GM12878 (cell line): ENCODE measurements around the gene HERC6. TPM values are rescaled to one million over a fixed set of nuclear protein-coding genes. Genes with fewer than 3 reads are reported as not detected.

Source experiments
- ATAC-seq: fragments of 200-7000 bp; cut with Tn5 transposase; 3 replicates; pipeline ENCODE4 v1.9.1; 2020; ENCODE audit warnings: mild to moderate bottlenecking, moderate library complexity
- BruUV-seq: library from RNA; stranded (reverse); fragments of 400-500 nt; replicated peaks from 2 replicates; lab custom pipeline; 2021; lab: Mats Ljungman, UMichigan
- CTCF ChIA-PET: fragments of 300-600 bp; sonication (Branson Sonifier 250); formaldehyde crosslinking; extraction: SDS; loops from one replicate; lab custom pipeline; 2021; ENCODE audit warnings: inconsistent platforms; lab: Yijun Ruan, JAX
- POLR2A ChIA-PET: fragments of 350-600 bp; formaldehyde crosslinking; extraction: SDS; loops from one replicate; lab custom pipeline; 2021; ENCODE audit warnings: inconsistent platforms; lab: Charles Lee
- RAD21 ChIA-PET: fragments of 300-600 bp; sonication (Branson Sonifier 250); formaldehyde crosslinking; loops from one replicate; lab custom pipeline; 2023; ENCODE audit warnings: antibody characterized with exemption; ENCODE audit not compliant: unreplicated experiment; lab: Charles Lee
- SMC1A ChIA-PET: fragments of 300-600 bp; sonication (Branson Sonifier 250); formaldehyde crosslinking; loops from one replicate; lab custom pipeline; 2023; ENCODE audit not compliant: unreplicated experiment, uncharacterized antibody; lab: Charles Lee
- DNase-seq: peaks from one replicate; pipeline ENCODE4 v3.0.0-alpha.2; 2011; ENCODE audit warnings: low read depth, low spot score
- FAIRE-seq: peaks from 3 replicates; lab custom pipeline; 2011; peaks lifted over from hg19 to GRCh38; lab: Jason Lieb, UNC
- H2AFZ ChIP-seq: 2 replicates; pipeline ENCODE4 v1.6.0; 2011; ENCODE audit warnings: low read depth, low read length, control low read depth; ENCODE audit not compliant: control insufficient read depth
- H3K27ac ChIP-seq: 2 replicates; pipeline ENCODE4 v1.5.1; 2011; ENCODE audit warnings: control low read depth; ENCODE audit not compliant: control insufficient read depth, insufficient read depth
- H3K27me3 ChIP-seq, 2 experiments: replicated peaks in 1 of 2; 2 replicates each; pipeline versions ENCODE4 v1.6.0 to v1.6.1; 2011; ENCODE audit warnings: low read length in 1 of 2; ENCODE audit not compliant: control insufficient read depth in 2 of 2, insufficient read depth in 2 of 2
- H3K36me3 ChIP-seq, 2 experiments: 2 replicates each; pipeline ENCODE4 v1.5.1; 2011; ENCODE audit warnings: low read length in 1 of 2; ENCODE audit not compliant: control insufficient read depth in 2 of 2, insufficient read depth in 2 of 2
- H3K4me1 ChIP-seq: 2 replicates; pipeline ENCODE4 v1.6.1; 2011; ENCODE audit warnings: mild to moderate bottlenecking, low read length, moderate library complexity, mixed read lengths; ENCODE audit not compliant: control insufficient read depth, insufficient read depth
- H3K4me2 ChIP-seq: 2 replicates; pipeline ENCODE4 v1.6.0; 2011; ENCODE audit warnings: control low read depth; ENCODE audit not compliant: control insufficient read depth, insufficient read depth
- H3K4me3 ChIP-seq: fragments of 200-600 bp; sonication (generic); 2 replicates; pipeline ENCODE4 v1.5.1; 2016
- H3K79me2 ChIP-seq: 2 replicates; pipeline ENCODE4 v1.6.0; 2011; ENCODE audit warnings: low read length; ENCODE audit not compliant: control insufficient read depth, insufficient read depth
- H3K9ac ChIP-seq: 2 replicates; pipeline ENCODE4 v1.8.0; 2011; ENCODE audit warnings: low read length, control low read depth, mixed read lengths; ENCODE audit not compliant: control insufficient read depth, insufficient read depth
- H3K9me3 ChIP-seq: replicated peaks from 3 replicates; pipeline ENCODE4 v1.5.1; 2011; ENCODE audit warnings: mild to moderate bottlenecking, low read length; ENCODE audit not compliant: control insufficient read depth, insufficient read depth
- H4K20me1 ChIP-seq: 2 replicates; pipeline ENCODE4 v1.6.0; 2011; ENCODE audit not compliant: control insufficient read depth, insufficient read depth
- BRCA1 ChIP-seq: IDR thresholded peaks from 2 replicates; pipeline ENCODE4 v1.6.1; 2011; ENCODE audit warnings: low read depth, low read length, improper control_type of control experiment
- CHD1 ChIP-seq: IDR thresholded peaks from 2 replicates; pipeline ENCODE4 v1.6.1; 2012; ENCODE audit warnings: low read depth, low read length, improper control_type of control experiment
- KAT2A ChIP-seq: conservative IDR thresholded peaks from 2 replicates; pipeline ENCODE4 v1.6.1; 2011; ENCODE audit warnings: low read depth, low read length; ENCODE audit not compliant: control insufficient read depth
- SUZ12 ChIP-seq: fragments of 200-600 bp; sonication (generic); IDR thresholded peaks from one replicate; pipeline ENCODE4 v1.6.1; 2018; ENCODE audit warnings: antibody characterized with exemption, mild to moderate bottlenecking; ENCODE audit not compliant: unreplicated experiment
- ZNF274 ChIP-seq: IDR thresholded peaks from one replicate; pipeline ENCODE4 v1.8.0; 2011; ENCODE audit not compliant: insufficient read length, insufficient read depth
- ZNF384 ChIP-seq: IDR thresholded peaks from 2 replicates; pipeline ENCODE4 v1.6.1; 2012; ENCODE audit warnings: low read depth, mild to moderate bottlenecking, low read length, improper control_type of control experiment, borderline replicate concordance
- WGBS: methylation state at CpG from one replicate; pipeline ENCODE4 v1.1.6; 2016; ENCODE audit warnings: low lambda C conversion rate; ENCODE audit not compliant: insufficient replicate concordance, insufficient coverage; ENCODE audit errors: missing lambda C conversion rate; 5-methylcytosine and 5-hydroxymethylcytosine counted together
- in situ Hi-C: fragments of 300-500 bp; cut with MboI; formaldehyde crosslinking; loops from 9 replicates; pipeline ENCODE4 v1.14.3; 2018; ENCODE audit warnings: mixed read lengths
- intact Hi-C: fragments of 100-400 bp; cut with micrococcal nuclease; formaldehyde crosslinking; loops from one replicate; pipeline ENCODE4 v1.14.2; 2022; ENCODE audit not compliant: unreplicated experiment
- polyA plus RNA-seq, 11 experiments: library from polyadenylated mRNA; depleted of rRNA in 4 of 11; unstranded in 6 of 11; stranded (reverse) in 5 of 11; fragments of >200 nt; fragmentation: Nextera tagmentation in 4 of 11; fragmentation: Illumina TruSeq in 1 of 11; extraction: Ambion mirVana in 4 of 11; extraction: Trizol in 1 of 11; gene quantifications; 1 replicate in 1 of 11; 2 replicates in 10 of 11; pipeline versions ENCODE4 v1.2.1 to v1.2.3, GENCODE V29; 2011 to 2016; ENCODE audit warnings: inconsistent platforms in 2 of 11, missing spikeins in 2 of 11, low read depth in 1 of 11
- total RNA-seq, 4 experiments: library from RNA; depleted of rRNA in 3 of 4; stranded (reverse); fragments of >200 nt in 3 of 4; fragmentation: Illumina TruSeq in 1 of 4; extraction: Trizol in 1 of 4; gene quantifications; 2 replicates each; pipeline versions ENCODE4 v1.2.1 to v1.2.3, GENCODE V29; 2013 to 2021
- TF ChIP-seq, protein P1 (sequence below): fragments of 450-650 bp; IDR thresholded peaks from 2 replicates; pipeline ENCODE4 v1.6.1; 2016; ENCODE audit warnings: mild to moderate bottlenecking, moderate library complexity, borderline replicate concordance
- TF ChIP-seq, protein P2 (sequence below): fragments of 450-650 bp; formaldehyde crosslinking; IDR thresholded peaks from 2 replicates; pipeline ENCODE4 v1.4.0; 2020; ENCODE audit warnings: mild to moderate bottlenecking, moderate library complexity
- TF ChIP-seq, protein P3 (sequence below): fragments of 450-650 bp; IDR thresholded peaks from 2 replicates; pipeline ENCODE4 v1.6.1; 2017; ENCODE audit warnings: borderline replicate concordance

HERC6 gene
- total and polyA plus RNA-seq, 10 of the 15 experiments (the other 5 are each of a cell fraction or from before 2014, with no cell fraction given): 1.7 to 26.4 (median 5.9) TPM

DNA sequence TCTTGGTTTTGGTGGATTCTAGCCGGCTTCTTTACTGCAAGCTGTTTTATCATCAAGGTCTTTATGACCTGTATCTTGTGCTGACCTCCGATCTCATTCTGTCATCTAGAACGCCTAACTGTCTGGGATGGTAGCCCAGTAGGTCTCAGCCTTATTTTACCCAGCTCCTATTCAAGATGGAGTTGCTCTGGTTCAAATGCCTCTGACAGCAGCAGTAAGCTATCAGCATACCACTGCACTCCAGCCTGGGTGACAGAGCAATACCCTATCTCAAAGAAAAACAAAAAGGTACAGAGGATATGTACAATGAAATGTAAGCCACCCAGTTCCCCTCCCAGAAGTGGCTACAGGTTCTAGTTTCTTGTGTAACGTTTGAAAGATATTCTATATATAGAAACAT lies 36.1 kb downstream of the HERC6 start:
- RAD21 ChIA-PET: no interaction called here
- Histone ChIP-seq H3K79me2 (no peaks in the 10 kb centered on the region), H3K9ac (no peak overlapping the region), H3K4me2 (no peak overlapping the region), H3K27me3 (no peaks in the 10 kb centered on the region), H3K4me3 (no peak overlapping the region), H2AFZ (no peak overlapping the region), H3K9me3 (no peaks in the 10 kb centered on the region; the same call in 2 of the 3 replicates), H4K20me1 (no peaks in the 10 kb centered on the region), H3K36me3 (peaks cover 0 to 5% of the 10 kb centered on the region in 2 experiments; a peak in 1 of 4 replicates), H3K27ac (no peak overlapping the region), H3K4me1 (peaks cover 10% of the 10 kb centered on the region; the same call in 1 of the 2 replicates)
- POLR2A ChIA-PET: no interaction called here
- in situ Hi-C loops: no loop called here
- intact Hi-C loops: no loop called here
- BruUV-seq: no TSS peak
- TF ChIP-seq SUZ12 (no peak), ZNF384 (no peak), ZNF274 (no peak), KAT2A (no peak), BRCA1 (no peak), CHD1 (no peak)
- TF ChIP-seq, protein P1, sequence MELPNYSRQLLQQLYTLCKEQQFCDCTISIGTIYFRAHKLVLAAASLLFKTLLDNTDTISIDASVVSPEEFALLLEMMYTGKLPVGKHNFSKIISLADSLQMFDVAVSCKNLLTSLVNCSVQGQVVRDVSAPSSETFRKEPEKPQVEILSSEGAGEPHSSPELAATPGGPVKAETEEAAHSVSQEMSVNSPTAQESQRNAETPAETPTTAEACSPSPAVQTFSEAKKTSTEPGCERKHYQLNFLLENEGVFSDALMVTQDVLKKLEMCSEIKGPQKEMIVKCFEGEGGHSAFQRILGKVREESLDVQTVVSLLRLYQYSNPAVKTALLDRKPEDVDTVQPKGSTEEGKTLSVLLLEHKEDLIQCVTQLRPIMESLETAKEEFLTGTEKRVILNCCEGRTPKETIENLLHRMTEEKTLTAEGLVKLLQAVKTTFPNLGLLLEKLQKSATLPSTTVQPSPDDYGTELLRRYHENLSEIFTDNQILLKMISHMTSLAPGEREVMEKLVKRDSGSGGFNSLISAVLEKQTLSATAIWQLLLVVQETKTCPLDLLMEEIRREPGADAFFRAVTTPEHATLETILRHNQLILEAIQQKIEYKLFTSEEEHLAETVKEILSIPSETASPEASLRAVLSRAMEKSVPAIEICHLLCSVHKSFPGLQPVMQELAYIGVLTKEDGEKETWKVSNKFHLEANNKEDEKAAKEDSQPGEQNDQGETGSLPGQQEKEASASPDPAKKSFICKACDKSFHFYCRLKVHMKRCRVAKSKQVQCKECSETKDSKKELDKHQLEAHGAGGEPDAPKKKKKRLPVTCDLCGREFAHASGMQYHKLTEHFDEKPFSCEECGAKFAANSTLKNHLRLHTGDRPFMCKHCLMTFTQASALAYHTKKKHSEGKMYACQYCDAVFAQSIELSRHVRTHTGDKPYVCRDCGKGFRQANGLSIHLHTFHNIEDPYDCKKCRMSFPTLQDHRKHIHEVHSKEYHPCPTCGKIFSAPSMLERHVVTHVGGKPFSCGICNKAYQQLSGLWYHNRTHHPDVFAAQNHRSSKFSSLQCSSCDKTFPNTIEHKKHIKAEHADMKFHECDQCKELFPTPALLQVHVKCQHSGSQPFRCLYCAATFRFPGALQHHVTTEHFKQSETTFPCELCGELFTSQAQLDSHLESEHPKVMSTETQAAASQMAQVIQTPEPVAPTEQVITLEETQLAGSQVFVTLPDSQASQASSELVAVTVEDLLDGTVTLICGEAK: no peak
- TF ChIP-seq, protein P2, sequence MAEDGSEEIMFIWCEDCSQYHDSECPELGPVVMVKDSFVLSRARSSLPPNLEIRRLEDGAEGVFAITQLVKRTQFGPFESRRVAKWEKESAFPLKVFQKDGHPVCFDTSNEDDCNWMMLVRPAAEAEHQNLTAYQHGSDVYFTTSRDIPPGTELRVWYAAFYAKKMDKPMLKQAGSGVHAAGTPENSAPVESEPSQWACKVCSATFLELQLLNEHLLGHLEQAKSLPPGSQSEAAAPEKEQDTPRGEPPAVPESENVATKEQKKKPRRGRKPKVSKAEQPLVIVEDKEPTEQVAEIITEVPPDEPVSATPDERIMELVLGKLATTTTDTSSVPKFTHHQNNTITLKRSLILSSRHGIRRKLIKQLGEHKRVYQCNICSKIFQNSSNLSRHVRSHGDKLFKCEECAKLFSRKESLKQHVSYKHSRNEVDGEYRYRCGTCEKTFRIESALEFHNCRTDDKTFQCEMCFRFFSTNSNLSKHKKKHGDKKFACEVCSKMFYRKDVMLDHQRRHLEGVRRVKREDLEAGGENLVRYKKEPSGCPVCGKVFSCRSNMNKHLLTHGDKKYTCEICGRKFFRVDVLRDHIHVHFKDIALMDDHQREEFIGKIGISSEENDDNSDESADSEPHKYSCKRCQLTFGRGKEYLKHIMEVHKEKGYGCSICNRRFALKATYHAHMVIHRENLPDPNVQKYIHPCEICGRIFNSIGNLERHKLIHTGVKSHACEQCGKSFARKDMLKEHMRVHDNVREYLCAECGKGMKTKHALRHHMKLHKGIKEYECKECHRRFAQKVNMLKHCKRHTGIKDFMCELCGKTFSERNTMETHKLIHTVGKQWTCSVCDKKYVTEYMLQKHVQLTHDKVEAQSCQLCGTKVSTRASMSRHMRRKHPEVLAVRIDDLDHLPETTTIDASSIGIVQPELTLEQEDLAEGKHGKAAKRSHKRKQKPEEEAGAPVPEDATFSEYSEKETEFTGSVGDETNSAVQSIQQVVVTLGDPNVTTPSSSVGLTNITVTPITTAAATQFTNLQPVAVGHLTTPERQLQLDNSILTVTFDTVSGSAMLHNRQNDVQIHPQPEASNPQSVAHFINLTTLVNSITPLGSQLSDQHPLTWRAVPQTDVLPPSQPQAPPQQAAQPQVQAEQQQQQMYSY (CRISPR knock-in tag): no peak
- TF ChIP-seq, protein P3, sequence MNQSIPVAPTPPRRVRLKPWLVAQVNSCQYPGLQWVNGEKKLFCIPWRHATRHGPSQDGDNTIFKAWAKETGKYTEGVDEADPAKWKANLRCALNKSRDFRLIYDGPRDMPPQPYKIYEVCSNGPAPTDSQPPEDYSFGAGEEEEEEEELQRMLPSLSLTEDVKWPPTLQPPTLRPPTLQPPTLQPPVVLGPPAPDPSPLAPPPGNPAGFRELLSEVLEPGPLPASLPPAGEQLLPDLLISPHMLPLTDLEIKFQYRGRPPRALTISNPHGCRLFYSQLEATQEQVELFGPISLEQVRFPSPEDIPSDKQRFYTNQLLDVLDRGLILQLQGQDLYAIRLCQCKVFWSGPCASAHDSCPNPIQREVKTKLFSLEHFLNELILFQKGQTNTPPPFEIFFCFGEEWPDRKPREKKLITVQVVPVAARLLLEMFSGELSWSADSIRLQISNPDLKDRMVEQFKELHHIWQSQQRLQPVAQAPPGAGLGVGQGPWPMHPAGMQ: no peak
- ATAC-seq (no peak), FAIRE-seq (no peak), DNase-seq (no peak)
- WGBS: 75% methylated on average over 4 of the region's 4 CpGs
- CTCF ChIA-PET: no interaction called here
- SMC1A ChIA-PET: no interaction called here
